B cell (primary cell): ENCODE data around the gene SLC5A10.

Experiments
- EZH2 ChIP-seq: IDR thresholded peaks from 2 replicates; pipeline ENCODE4 v1.6.1; 2012; ENCODE audit warnings: borderline replicate concordance, low read depth, mild to moderate bottlenecking, moderate library complexity, low read length; ENCODE audit not compliant: insufficient read depth, poor library complexity, severe bottlenecking
- TF ChIP-seq, protein P1 (sequence below): fragments of 200-600 bp; IDR thresholded peaks from one replicate; pipeline ENCODE4 v1.8.0; 2022; ENCODE audit warnings: antibody characterized with exemption, mild to moderate bottlenecking

DNA sequence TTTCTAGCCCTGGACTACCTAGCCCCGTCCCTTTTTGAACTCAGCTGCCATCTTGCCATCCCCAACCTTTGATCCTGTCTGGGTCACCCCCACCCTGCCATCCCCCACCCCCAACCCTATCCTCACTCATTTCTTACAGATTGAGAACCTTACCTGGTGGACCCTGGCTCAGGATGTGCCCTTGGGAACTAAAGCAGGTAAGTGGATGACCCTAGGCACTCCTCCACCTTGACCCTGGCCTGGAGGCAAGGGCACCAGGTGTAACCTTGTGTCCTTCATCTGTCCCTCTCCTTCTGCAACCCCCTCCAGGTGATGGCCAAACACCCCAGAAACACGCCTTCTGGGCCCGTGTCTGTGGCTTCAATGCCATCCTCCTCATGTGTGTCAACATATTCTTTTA, 68.1 kb downstream of the SLC5A10 start:
- TF ChIP-seq, protein P1, sequence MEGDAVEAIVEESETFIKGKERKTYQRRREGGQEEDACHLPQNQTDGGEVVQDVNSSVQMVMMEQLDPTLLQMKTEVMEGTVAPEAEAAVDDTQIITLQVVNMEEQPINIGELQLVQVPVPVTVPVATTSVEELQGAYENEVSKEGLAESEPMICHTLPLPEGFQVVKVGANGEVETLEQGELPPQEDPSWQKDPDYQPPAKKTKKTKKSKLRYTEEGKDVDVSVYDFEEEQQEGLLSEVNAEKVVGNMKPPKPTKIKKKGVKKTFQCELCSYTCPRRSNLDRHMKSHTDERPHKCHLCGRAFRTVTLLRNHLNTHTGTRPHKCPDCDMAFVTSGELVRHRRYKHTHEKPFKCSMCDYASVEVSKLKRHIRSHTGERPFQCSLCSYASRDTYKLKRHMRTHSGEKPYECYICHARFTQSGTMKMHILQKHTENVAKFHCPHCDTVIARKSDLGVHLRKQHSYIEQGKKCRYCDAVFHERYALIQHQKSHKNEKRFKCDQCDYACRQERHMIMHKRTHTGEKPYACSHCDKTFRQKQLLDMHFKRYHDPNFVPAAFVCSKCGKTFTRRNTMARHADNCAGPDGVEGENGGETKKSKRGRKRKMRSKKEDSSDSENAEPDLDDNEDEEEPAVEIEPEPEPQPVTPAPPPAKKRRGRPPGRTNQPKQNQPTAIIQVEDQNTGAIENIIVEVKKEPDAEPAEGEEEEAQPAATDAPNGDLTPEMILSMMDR = no peak
- no peak for TF ChIP-seq EZH2
